GM18867 (cell line): ENCODE measurements around the gene GRK5.
"Not testable (repeated sequence)": the region's sequence is repeated elsewhere in the genome, so short reads cannot be mapped to it uniquely, and the experiment has no call there.

ENCODE experiments used
- ATAC-seq: cut with Tn5 transposase; IDR thresholded peaks from one replicate; pipeline ENCODE4 v1.9.1; 2021; ENCODE audit warnings: mild to moderate bottlenecking, moderate library complexity; ENCODE audit not compliant: unreplicated experiment

GRK5 gene

DNA sequence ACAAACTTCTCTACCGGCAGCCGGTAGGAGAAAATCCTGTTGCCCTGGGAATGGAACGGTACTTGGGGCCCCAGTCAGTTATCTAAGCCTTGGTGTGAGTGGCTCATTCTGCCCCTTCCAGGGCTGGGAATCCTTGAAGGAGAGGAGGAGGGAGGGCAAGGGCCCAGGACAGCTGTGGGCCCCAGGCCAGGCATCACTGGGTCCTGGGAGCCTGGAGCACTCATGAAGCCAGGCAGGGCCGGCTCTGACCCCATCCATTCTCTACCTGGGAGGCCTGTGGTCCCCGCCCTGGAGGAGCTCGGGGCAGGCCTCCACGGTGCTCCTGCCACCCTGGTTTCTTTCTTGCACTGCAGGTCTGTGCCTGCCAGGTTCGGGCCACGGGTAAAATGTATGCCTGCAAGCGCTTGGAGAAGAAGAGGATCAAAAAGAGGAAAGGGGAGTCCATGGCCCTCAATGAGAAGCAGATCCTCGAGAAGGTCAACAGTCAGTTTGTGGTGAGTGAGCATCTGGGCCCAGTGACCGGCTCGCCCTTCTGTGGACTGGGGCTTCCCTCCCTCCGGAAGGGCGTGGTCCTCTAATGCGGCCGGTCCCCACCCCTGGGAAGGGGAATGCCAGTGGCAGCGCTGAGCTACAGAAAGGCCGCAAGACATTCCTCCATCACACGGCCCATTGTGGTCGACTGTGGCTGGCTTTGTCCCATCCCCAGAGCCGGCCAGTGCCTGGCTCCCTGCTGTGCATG, 223.8 kb downstream of the GRK5 start:
- no peak for ATAC-seq

DNA sequence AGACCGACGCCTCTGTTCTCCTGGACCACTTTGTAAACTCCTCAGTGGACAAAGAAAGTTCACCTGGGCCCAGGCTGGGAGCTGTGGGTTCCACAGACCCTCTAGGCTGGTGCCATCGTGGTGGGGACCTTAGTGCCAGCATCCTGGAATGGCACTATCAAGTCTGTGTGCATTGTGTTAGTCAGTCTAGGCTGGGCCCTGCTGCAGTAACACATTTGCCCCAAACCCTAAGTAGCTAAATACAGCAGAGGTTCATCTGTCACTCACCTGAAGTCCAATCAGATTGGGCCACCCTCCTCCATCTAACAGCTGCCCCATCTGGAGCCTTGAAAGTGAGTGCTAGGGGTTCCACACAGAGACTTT, 224.4 kb downstream of the GRK5 start:
- no peak for ATAC-seq

DNA sequence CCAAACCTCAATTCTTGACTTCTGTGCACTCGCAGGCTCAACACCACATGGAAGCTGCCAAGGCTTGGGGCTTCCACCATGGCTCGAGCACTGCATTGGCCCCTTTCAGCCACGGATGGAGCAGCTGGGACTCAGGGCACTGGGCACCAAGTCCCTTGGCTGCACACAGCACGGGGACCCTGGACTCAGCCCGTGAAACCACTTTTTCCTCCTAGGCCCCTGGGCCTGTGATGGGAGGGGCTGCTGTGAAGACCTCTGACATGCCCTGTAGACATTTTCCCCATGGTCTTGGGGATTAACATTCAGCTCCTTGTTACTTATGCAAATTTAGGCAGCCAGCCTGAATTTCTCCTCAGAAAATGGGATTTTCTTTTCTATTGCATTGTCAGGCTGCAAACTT, 227.6 kb downstream of the GRK5 start:
- ATAC-seq = not testable (repeated sequence)

DNA sequence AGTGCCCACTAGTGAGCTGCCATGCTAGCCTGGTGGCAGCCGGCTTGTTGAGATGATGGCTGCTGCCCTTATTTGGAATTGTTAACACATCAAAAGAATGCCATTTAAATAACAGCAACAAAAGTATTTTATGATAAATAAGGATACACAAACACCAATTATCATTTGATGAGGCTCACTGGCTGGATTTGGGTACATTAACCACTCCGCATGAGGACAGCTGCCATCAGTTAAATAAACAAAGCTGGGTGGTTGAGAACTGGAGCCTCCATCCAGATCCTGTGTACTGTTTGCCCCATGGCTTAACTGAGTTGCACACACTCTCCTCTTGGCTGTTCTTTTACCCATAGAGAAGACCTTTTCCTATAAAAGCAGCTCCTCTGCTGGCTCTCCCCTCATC, 231.3 kb downstream of the GRK5 start:
- no peak for ATAC-seq

DNA sequence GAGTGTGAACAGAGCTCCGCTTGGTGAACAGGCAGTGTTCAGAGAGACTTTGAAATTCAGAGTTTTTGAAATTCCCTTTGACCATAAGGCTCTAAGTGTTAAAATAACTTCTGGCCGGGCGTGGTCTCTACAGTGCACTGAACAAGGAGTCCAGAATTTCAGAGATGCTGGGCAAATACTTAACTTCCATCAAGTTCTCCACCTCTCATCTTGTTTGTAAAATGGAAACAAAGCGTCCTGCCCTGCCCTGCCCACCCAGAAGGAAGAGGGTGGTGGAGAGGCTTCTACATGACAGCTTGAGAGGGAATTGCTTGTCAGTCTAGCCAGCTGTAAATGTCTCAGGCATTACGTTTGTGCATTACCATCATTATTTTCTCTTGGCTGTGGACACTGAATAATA, 232.6 kb downstream of the GRK5 start:
- no peak for ATAC-seq

DNA sequence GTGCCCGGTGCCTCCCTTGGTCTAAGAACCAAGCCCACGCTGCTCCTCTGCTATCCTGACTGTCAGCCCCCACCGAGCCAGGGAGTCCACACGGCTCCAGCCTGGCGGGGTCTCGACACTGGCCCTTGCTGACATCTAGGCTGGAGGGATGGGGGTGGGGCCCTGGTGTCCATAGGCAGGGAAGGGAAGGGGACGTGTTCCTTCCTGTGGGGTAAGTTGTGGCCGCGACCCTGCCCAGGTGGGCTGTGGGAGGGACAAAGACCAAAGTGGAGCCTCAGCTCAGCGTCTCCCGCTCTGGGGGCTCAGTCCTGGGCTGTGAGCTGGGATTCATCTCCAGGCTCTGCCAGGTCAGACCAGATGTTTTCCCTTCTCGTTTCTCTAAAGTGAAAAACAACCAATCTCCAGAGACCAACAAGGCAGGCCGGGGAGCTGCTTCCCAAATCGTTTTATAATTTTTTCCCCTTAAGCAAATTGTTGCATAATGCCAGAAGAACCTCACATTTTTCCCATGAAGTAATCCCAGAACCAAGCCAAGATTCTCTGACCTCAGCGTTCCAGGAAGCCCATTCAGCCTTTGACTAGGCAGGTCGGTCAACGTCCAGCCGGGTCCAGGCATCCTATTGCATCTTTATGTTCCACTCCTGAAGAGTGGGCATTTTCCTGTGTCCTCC, 233.9 kb downstream of the GRK5 start:
- ATAC-seq = no peak

DNA sequence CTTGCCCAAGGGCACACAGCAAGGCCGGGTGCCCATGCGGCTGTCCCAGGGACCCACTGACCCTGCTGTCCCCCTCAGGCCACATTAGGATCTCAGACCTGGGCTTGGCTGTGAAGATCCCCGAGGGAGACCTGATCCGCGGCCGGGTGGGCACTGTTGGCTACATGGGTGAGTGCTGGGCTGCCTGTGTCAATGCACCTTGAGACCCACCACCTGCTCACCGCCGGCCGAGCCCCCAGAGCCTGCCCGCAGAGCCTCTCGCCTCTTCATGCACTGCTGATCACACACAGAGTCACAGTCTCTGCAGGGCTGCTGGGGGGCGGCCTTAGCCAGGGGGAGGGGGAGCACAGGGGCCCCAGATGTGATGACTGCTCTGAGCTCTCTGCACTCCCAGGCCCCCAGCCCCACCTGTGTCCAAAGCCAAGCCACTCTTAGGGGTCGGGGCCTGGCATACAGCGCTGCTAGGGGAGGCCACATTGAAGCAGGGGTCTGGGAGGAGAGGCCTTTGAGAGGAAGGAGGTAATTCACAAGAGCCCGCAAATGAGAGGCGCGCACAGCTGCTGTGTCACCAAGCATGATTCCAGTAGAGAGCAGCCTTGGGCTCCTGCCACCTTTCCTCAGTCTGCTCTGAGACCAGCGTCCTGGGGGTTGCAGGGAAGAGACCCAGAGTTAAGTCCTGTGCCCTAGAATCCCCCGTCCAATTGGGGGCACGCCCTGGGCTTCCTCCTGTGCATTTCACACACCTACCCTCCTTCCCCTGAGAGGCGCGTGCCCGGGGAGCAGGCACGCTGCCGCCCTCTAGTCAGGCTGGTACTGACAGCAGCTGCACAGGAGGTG, 234.8 kb downstream of the GRK5 start:
- no peak for ATAC-seq

DNA sequence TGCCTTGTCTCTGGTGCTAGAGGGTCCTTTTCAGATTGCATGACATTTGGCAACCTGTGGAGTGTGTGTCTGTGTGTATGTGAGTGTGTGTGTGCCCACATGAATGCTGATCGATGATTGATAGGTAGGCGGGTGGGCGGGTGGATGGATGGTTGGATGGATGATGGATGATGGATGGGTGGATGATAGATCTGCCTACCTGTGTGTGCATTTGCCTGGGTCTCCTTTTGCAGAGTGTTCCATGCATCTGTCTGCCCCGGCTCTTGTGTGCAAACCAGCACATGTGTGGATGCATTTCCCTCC, 235.3 kb downstream of the GRK5 start:
- no peak for ATAC-seq

DNA sequence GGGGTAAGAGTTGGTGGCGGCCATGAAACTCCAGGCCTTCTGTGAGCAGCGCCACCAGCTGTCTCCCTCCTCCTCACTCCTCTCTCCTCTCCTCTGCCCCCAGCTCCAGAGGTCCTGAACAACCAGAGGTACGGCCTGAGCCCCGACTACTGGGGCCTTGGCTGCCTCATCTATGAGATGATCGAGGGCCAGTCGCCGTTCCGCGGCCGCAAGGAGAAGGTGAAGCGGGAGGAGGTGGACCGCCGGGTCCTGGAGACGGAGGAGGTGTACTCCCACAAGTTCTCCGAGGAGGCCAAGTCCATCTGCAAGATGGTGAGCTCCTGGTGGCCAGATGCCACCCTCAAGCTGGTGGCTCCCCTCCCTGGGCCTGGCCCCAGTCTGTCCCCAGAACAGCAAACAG, 236.1 kb downstream of the GRK5 start:
- ATAC-seq = no peak

DNA sequence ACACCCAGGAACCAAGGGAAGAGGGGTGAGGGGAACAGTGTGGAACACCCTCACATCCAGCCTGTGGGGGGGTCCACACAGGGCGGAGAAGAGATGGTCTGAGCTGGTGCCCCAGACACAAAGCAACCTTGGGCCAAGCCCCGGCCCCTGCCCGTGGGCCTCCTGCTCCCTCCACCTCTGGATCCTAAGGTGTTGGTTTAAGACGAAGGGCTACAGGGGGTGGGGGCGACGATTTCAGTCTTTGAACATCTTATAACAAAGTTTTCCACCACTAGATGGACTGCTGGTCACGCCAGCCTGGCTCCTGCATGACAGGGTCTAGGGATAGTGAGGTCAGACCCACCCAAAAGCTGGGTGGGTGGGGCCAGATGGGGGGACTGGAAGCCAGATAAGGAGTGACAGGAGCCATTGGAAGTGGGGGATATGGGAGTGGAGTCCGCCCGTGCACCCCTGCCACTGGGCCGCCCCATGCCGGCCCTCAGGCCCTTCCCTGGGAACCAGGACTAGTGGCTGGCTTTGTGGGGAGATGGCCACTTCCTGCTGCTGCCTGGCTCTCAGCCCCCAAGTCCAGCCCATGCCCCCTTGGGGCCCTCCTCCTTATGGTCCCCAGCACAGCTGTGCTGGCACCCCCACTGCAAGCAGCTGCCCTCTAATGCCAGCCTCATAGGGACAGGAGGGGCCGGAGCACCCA, 236.7 kb downstream of the GRK5 start:
- no peak for ATAC-seq

DNA sequence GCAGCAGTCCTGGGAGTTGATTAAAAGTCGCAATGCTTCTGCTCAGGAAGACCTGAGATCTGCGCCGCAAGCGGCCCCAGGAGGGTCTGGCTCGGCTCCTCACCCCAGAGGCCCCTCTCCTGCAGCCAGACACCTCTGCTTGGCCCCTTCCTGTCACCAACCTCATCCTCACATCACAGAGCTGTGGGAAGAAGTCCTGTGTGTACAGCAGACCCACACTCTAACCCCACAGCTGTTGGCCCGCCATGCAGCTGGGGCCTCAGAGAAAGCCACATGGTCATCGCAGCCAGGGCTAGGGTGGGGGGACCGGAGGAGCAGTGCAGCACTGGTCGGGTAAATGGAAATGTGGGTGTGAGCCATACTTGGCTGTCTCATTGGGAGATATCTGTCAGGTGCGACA, 237.5 kb downstream of the GRK5 start:
- ATAC-seq = no peak

DNA sequence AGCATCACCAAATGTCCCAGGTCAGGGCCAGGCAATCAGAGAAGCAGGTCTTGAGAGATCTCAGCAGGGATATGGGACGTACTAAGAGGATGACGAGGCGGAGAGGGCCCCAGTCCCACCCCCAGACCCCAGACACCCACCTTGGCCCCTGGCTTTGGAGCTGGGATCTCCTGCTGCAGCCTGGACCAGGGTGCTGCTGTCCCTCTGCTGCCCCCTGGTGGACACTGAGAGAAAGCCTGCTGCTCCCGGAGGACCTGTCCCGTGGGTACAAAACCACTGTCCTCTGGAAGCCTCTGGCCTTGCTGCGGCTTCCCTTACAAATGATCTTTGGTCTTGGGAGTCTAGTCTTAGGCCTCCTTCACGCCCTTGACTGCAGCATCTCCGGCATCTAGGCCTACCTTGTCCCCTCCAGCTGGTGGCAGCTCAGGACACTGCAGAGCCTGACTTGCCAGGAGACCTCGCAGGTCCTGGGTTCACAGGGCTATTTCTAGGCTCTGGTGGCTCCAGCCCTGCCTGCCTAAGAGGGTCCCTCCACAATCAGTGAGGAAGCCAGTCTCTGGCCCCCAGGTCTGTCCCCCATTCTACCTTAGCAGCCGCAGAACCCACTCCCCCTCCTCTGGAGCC, 238.1 kb downstream of the GRK5 start:
- ATAC-seq = peak; percentile 56

DNA sequence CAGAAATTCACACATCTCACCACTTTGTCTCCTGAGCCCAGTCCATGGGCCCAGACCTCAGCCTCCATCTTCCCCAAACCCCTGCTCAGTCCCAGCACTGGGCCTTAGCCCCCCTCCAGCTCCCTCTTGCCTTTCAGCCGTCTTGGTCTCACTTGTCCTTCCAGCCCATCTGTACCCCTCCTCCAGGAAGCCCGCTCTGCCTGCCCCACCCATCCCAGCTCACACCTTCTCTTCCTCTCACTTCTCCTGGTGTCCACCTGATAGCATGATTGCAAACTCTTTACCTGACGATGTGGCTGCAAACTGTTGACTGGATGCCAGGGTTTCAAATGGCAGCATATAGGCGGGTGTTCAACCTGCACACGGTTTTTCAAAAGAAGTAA, 238.6 kb downstream of the GRK5 start:
- ATAC-seq = no peak

DNA sequence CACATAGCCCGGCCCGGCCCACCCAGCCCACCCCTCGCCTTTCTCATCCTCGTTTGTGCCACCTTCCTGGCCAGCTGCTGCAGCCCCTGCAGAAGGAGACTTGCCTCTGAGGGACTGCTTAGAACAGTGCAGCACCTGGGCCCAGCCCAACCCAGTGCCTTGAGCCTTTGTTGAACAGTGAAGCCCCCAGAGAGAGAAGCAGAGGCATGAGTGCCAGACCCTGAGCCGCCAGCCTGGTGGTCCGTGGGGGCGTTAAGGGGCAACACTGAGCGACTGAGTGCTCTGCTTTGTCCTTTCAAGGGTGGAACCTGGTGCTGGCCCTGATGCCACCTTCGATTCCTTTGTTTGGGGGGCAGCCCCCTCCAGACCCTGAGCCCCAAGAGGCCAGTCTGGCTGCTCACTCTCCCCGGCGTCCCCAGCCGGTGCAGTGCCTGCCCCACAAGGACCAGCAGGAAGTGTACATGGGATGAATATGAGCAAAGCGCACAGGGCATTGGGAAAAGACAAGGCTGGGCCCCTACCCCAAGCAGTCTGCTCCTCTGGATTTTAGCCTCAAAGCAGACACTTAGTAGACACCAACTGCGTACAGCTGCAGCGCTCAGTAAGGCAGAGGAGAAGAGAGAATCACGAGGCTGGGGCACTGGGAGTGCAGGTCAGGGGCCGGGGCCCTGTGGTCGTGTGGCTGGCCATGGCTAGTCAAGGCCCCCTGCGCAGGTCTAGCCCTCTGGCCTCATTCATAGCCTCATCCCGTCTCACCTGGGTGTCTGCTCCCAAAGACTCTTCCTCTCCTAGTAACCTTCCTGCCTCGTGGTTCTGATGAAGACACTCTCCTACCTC, 239.3 kb downstream of the GRK5 start:
- ATAC-seq = no peak

DNA sequence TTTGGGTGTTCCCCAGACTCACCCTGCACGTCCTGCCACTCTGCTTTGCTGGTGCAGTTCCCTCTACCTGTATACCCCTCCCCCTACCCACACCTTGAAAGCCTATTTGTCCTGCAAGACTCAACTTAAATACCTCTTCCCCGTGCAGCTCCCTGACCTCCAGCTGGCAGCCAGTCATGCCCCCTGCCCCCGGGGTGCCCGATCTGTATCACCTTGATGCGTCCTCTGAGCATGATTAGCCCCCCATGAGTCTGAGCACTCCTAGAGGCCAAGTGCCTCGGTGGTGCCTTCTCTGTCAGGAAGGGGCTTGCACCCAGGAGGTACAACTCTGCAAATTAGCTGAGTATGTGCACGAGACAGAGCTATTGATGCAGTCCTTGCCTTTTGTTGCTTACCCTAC, 240.1 kb downstream of the GRK5 start:
- no peak for ATAC-seq

DNA sequence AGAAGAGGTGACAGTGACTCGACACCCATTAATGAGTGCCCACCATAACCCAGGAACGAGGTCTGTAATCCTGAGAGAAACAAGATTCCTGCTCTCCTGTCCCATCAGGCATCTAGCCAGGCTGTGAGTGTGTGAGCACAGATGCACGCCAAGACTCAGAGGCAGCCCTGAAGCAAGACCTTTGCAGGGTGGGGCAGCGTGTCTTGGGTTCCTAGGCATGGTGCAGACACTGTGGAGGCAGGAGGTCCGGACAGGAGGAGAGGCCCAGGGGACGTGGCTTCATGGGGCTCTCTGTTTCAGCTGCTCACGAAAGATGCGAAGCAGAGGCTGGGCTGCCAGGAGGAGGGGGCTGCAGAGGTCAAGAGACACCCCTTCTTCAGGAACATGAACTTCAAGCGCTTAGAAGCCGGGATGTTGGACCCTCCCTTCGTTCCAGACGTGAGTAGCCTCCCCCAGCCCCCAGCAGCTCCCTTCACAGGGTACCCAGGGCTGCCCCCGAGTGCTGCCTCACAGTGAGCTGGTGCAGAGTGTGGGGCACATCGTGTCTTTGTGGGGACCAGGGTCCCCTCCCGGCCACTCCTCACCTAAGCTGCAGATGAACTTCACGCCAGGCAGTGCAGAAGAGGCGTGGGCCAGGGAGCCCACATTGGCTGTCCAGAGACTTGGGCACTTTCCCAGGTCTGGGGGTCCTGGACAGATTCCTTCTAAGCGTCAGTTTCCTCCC, 240.6 kb downstream of the GRK5 start:
- no peak for ATAC-seq

DNA sequence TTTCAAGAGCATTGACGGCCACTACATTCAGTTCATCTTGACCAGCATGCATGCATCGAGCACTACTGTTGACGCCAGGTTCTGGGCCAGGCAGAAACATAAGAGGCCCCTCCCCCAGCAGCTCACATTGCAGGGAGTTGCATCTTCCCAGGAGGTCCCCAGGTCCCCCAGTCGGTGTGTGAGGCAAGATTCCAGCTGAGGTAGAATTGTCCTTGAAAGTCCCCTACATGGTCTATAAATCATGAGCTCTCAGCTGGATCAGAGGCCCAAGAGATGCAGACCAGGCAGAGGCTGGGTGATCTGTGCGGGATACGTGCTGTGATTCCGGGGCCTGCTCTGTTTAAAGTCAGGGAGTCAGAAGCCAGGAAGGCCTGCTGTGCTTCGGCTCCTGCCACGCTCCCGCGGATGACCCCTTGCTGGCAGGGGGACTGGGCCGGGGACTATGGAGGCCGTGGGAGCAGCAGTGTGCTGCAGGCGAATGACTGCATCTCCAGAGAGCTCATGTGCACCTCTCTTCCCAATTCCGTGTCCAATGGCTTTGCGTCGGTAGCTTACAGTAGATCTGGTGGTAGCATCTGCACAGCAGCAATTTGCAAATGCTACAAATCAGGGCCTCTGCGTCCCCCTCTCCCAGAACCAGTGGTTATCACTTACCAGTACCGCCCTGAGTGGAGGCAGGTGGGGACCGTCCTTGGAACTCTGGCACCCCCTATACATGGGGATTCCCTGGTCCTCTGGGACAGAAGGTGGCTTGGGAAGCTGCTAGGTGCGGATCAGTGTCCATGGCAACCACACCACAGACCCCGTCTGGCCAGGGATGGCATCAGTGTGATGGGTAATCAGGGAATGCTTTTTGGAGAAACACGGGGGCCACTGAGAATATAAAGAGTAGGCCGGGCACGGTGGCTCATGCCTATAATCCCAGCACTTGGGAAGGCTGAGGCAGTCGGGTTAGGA, 241.5 kb downstream of the GRK5 start:
- no peak for ATAC-seq

DNA sequence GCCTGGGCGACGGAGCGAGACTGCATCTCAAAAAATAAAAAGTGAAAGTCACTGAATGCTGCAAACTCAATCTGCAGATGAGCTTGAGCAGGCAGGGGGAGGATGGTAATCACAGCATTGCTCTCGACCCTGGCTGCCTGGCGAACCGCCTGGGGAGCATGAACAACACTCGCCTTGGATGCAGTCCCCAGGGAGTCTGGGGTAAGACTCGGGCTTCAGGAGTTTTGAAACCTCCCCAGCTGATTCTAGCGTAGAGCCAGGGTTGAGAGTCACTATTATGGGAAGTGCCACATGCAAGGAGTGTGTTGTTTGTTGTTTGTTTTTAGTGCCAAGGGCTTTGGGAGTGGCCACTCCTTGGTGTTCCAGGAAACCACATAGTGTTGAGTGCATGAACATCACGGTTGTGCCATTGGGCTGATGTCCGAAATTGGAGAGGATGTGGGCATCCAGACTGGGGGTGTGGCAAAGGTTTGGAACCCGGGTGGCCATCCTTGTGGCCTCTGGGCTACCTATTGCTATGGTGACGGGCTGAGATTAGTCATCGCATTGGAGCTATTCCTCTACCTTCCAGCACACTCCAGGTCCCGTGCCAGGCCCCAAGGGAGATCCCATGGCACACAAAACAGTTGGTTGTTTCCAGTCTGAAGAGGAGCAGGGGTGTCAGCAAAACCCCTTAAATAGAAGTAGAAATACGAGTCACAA, 242.5 kb downstream of the GRK5 start:
- no peak for ATAC-seq
